Heart left ventricle (tissue), 16 donors: ENCODE measurements around the gene KDM1A. TPM values are rescaled to one million over a fixed set of nuclear protein-coding genes. Genes with fewer than 3 reads are reported as not detected.
A peak's percentile ranks its signal among the peaks of the same experiment; 100 is the strongest.

Experiments used
- ATAC-seq, 4 donors: fragments of 200-7000 bp; cut with Tn5 transposase; one replicate each; pipeline ENCODE4 v1.9.1; 2020 to 2022; ENCODE audit warnings: moderate library complexity in 4 of 4, mild to moderate bottlenecking in 3 of 4, moderate number of reproducible peaks in 1 of 4
- DNase-seq, 5 donors: peaks; one replicate each; pipeline ENCODE4 v3.0.0-alpha.2; 2020
- H3K27ac ChIP-seq, 12 donors: fragments of 200-600 bp; sonication (generic) in 4 of 12; one replicate each; pipeline versions ENCODE4 v1.5.0 to v1.8.0; 2016 to 2022; ENCODE audit warnings: mild to moderate bottlenecking in 2 of 12
- H3K27me3 ChIP-seq, 9 donors: fragments of 200-600 bp; sonication (generic) in 2 of 9; one replicate each; pipeline versions ENCODE4 v1.5.1 to v1.8.0; 2016 to 2022; ENCODE audit warnings: mild to moderate bottlenecking in 3 of 9
- H3K36me3 ChIP-seq, 9 donors: fragments of 200-600 bp; sonication (generic) in 2 of 9; one replicate each; pipeline versions ENCODE4 v1.5.0 to v1.8.0; 2018 to 2022; ENCODE audit warnings: mild to moderate bottlenecking in 2 of 9
- H3K4me1 ChIP-seq, 12 donors: fragments of 200-600 bp; sonication (generic) in 4 of 12; one replicate each; pipeline versions ENCODE4 v1.5.0 to v1.8.0; 2016 to 2022; ENCODE audit warnings: mild to moderate bottlenecking in 3 of 12
- H3K4me3 ChIP-seq, 12 donors: fragments of 200-600 bp; sonication (generic) in 4 of 12; one replicate each; pipeline versions ENCODE4 v1.5.0 to v1.8.0; 2017 to 2022; ENCODE audit warnings: mild to moderate bottlenecking in 9 of 12, moderate library complexity in 4 of 12
- H3K9me3 ChIP-seq, 12 donors: fragments of 200-600 bp; sonication (generic) in 4 of 12; one replicate each; pipeline versions ENCODE4 v1.5.0 to v1.8.0; 2016 to 2022; ENCODE audit warnings: mild to moderate bottlenecking in 1 of 12
- CTCF ChIP-seq, 12 donors: fragments of 200-600 bp; sonication (generic) in 4 of 12; IDR thresholded peaks; one replicate each; pipeline versions ENCODE4 v1.5.0 to v1.8.0; 2018 to 2022; ENCODE audit warnings: antibody characterized with exemption in 12 of 12, mild to moderate bottlenecking in 5 of 12
- POLR2A ChIP-seq, 2 donors: fragments of 450-650 bp; IDR thresholded peaks; one replicate each; pipeline ENCODE4 v1.6.1; 2017; ENCODE audit warnings: antibody characterized with exemption in 2 of 2, mild to moderate bottlenecking in 2 of 2, moderate library complexity in 2 of 2
- WGBS, 4 donors: extraction: QIAGEN DNeasy Blood & Tissue Kit in 2 of 4; methylation state at CpG; one replicate each; pipeline versions ENCODE4 v1.1.5 to v1.1.7; 2013 to 2018; 5-methylcytosine and 5-hydroxymethylcytosine counted together
- intact Hi-C, 10 donors: fragments of 100-400 bp; cut with DNase I; formaldehyde crosslinking; loops; one replicate each; pipeline versions ENCODE4 v1.11.1 to v1.14.2; 2022
- polyA plus RNA-seq, 2 donors: library from polyadenylated mRNA; stranded (reverse); fragments of 200-250 nt; gene quantifications; one replicate each; pipeline ENCODE4 v1.2.3, GENCODE V29; 2013
- total RNA-seq, 9 donors: library from RNA; depleted of rRNA in 2 of 9; stranded (reverse); fragments of >200 nt in 2 of 9; fragmentation: NEBNext Ultra II Directional in 3 of 9; extraction: Animal tissue kit (Norgen Biotek cat#: 25700) in 3 of 9; gene quantifications; one replicate each; pipeline versions ENCODE4 v1.1.0 to v1.2.4, GENCODE V29; 2016 to 2023
- donor health status: ischemic (EF 13 %, LVEDD 7.1; RV severe dilation, severe dysfunction).
- donor health status: healthy with polysubstance abuse.
- donor health status: DM: no; HTN: yes; CAD: no.
- donor health status: DM: no; HTN: no; CAD: no.
- donor health status: ischemic (EF 25% LVEDD 6.9; RV normal size, moderate dysfunction).
- donor health status: ischemic (EF 25% LVEDD 5.7; RV mildly dilated, moderate dysfunction).
- donor health status: healthy.
- donor health status: DM: yes; HTN: yes; CAD: no.
- donor health status: ischemic (EF 35%, LVEDD 5.7; RV mildly dilated, moderate dysfunction).
- donor health status: nonischemic (EF 11% LVEDD 7.7; RV severe dilation, severe dysfunction).
- donor health status: DM: yes; HTN: yes; CAD: no.
- donor health status: PGD.
- donor health status: ischemic (EF 29% LVEDD 5.4; RV normal size, mild dysfunction).
- donor health status: nonischemic (EF 23%, LVEDD 6.1; RV moderate dilation, normal function).

Gene KDM1A
- total and polyA plus RNA-seq, 11 donors: 14.8 to 37.2 (median 29.7) TPM

GRCh38 chr1:23116921-23117699 lies 97.8 kb downstream of the KDM1A start:
- 55 to 68% (median 60%) methylated on average over 2 of the region's 2 CpGs for WGBS, 4 donors
- Histone ChIP-seq H3K27me3 (no peaks in the 10 kb centered on the region), H3K4me3 (no peak overlapping the region), H3K4me1 (peaks cover 0 to 94% (median 33%) of the 10 kb centered on the region in 12 donors), H3K36me3 (no peaks in the 10 kb centered on the region), H3K27ac (no peak overlapping the region), H3K9me3 (no peaks in the 10 kb centered on the region)
- intact Hi-C loops: no loop called here
- ATAC-seq (no peak), DNase-seq (no peak)
- no peak for TF ChIP-seq POLR2A (IDR thresholded peaks at IDR 0.05)
- TF ChIP-seq CTCF (IDR thresholded peaks at IDR 0.05): no peak

DNA sequence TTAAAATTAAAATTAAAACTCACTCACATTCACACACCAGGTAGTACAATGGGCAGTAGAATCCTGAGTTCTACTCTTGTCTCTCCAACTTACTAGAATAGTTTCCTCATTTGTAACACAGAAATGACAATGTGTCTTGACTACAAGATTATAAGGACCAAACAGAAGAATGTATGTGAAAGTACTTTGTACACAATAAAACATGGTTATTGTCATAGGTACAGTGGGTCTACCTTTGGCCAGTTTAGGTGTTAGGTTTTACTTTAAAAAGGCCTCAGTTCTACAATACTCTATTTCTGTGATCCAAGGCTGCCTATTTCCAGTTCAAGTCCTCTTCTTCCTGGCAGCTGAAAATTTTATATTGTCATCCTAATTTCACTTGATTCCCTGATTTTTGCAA lies 99.1 kb downstream of the KDM1A start:
- Histone ChIP-seq H3K27me3 (no peaks in the 10 kb centered on the region), H3K9me3 (no peaks in the 10 kb centered on the region), H3K27ac (peak overlapping the region in 1 of 12 donors; percentile 88), H3K4me1 (peaks cover 0 to 95% (median 41%) of the 10 kb centered on the region in 12 donors), H3K4me3 (no peak overlapping the region), H3K36me3 (no peaks in the 10 kb centered on the region)
- TF ChIP-seq POLR2A (IDR thresholded peaks at IDR 0.05): no peak
- no peak for TF ChIP-seq CTCF (IDR thresholded peaks at IDR 0.05)
- ATAC-seq (no peak), DNase-seq (no peak)
- intact Hi-C loops: no loop called here

GRCh38 chr1:23118957-23119792 lies 99.9 kb downstream of the KDM1A start:
- no peaks in the 10 kb centered on the region for H3K9me3 ChIP-seq
- DNase-seq (no peak), ATAC-seq (peak in 3 of 4 donors; percentile 24 to 60 (median 26))
- WGBS, 4 donors: 66 to 71% (median 68%) methylated on average over 8 of the region's 8 CpGs
- H3K4me3 ChIP-seq: peak overlapping the region in 8 of 12 donors; percentile 3 to 44 (median 14)
- H3K27me3 ChIP-seq: no peaks in the 10 kb centered on the region
- peaks cover 3 to 95% (median 44%) of the 10 kb centered on the region in 12 donors for H3K4me1 ChIP-seq
- H3K36me3 ChIP-seq: no peaks in the 10 kb centered on the region
- TF ChIP-seq CTCF (IDR thresholded peaks at IDR 0.05): no peak
- TF ChIP-seq POLR2A (IDR thresholded peaks at IDR 0.05): no peak
- peak overlapping the region in 9 of 12 donors; percentile 13 to 88 (median 25) for H3K27ac ChIP-seq
- intact Hi-C loops: no loop called here

GRCh38 chr1:23120383-23120782 lies 101.1 kb downstream of the KDM1A start:
- intact Hi-C loops: loop anchor here in 1 of 10 donors (5.0 kb wide), 1 partner anchor 47 kb away; the partner anchor contains the start of gene LUZP1
- peaks cover 3 to 95% (median 39%) of the 10 kb centered on the region in 12 donors for H3K4me1 ChIP-seq
- no peak overlapping the region for H3K4me3 ChIP-seq
- H3K36me3 ChIP-seq: no peaks in the 10 kb centered on the region
- no peaks in the 10 kb centered on the region for H3K27me3 ChIP-seq
- DNase-seq (no peak), ATAC-seq (no peak)
- TF ChIP-seq CTCF (IDR thresholded peaks at IDR 0.05) (no peak), POLR2A (IDR thresholded peaks at IDR 0.05) (no peak)
- H3K9me3 ChIP-seq: no peaks in the 10 kb centered on the region
- H3K27ac ChIP-seq: peak overlapping the region in 1 of 12 donors; percentile 88
- 95 to 98% (median 95%) methylated on average over 3 of the region's 3 CpGs for WGBS, 4 donors
